Stimulated activated CD4-positive, alpha-beta T cell treated with anti-CD3 and anti-CD28 coated beads, Interleukin-4, amount 100 ng/mL, for 1 hour (primary cell): ENCODE data around the gene OR5A2.
"Not testable (repeated sequence)": the region's sequence is repeated elsewhere in the genome, so short reads cannot be mapped to it uniquely, and the experiment has no call there.

Experiments used
- DNase-seq: peaks from one replicate; pipeline ENCODE4 v3.0.0-alpha.2; 2020

The OR5A2 gene

GRCh38 chr11:59426361-59427067, at the start of gene OR5A2:
Gene OR5A2 (minus strand): TSS chr11:59426413. CDS start chr11:59422953, 3,460 bp downstream.
- DNase-seq = no peak

GRCh38 chr11:59475176-59475575, 49.0 kb upstream of the OR5A2 start:
- no peak for DNase-seq

GRCh38 chr11:59473015-59473414, 46.8 kb upstream of the OR5A2 start, which contains the start of gene OR4D10:
Gene OR4D10 (plus strand): TSS chr11:59473315. CDS start chr11:59477430, 4,115 bp downstream.
- DNase-seq = no peak

- no peak for DNase-seq
Observed at GRCh38 chr11:59463190-59463641, 37.0 kb upstream of the OR5A2 start.

GRCh38 chr11:59459916-59460315, 33.7 kb upstream of the OR5A2 start:
- DNase-seq = no peak

- DNase-seq = no peak
Observed at GRCh38 chr11:59456661-59457060, 30.4 kb upstream of the OR5A2 start, which contains the start of gene OR4D6. Gene OR4D6 (plus strand): TSS chr11:59456961. CDS start chr11:59456961, 0 bp downstream.

GRCh38 chr11:59448484-59448883, 22.3 kb upstream of the OR5A2 start:
- DNase-seq = no peak

- DNase-seq = not testable (repeated sequence)
Observed at GRCh38 chr11:59445624-59446023, 19.4 kb upstream of the OR5A2 start.

- no peak for DNase-seq
Observed at GRCh38 chr11:59437770-59438169, 11.6 kb upstream of the OR5A2 start.

GRCh38 chr11:59436169-59436568, 10.0 kb upstream of the OR5A2 start, which contains the start of gene OR5A1:
Gene OR5A1 (plus strand): TSS chr11:59436469. CDS start chr11:59443169, 6,700 bp downstream.
- no peak for DNase-seq

- no peak for DNase-seq
Observed at GRCh38 chr11:59429924-59430516, 3.8 kb upstream of the OR5A2 start.

- DNase-seq = no peak
Observed at GRCh38 chr11:59427068-59427382, 812 bp upstream of the OR5A2 start.

GRCh38 chr11:59425131-59425530, 1.1 kb downstream of the OR5A2 start:
- no peak for DNase-seq

GRCh38 chr11:59423835-59424234, 2.4 kb downstream of the OR5A2 start:
- no peak for DNase-seq

- DNase-seq = no peak
Observed at GRCh38 chr11:59418156-59418555, 8.1 kb downstream of the OR5A2 start.

- DNase-seq = no peak
Observed at GRCh38 chr11:59417023-59417422, 9.2 kb downstream of the OR5A2 start.

GRCh38 chr11:59416613-59417012, 9.6 kb downstream of the OR5A2 start:
- no peak for DNase-seq

GRCh38 chr11:59415111-59415510, 11.1 kb downstream of the OR5A2 start:
- DNase-seq = no peak

- DNase-seq = no peak
Observed at GRCh38 chr11:59413646-59414045, 12.6 kb downstream of the OR5A2 start.

- no peak for DNase-seq
Observed at GRCh38 chr11:59403546-59403945, 22.7 kb downstream of the OR5A2 start.

- no peak for DNase-seq
Observed at GRCh38 chr11:59401262-59401552, 25.0 kb downstream of the OR5A2 start.

- DNase-seq = no peak
Observed at GRCh38 chr11:59400461-59401261, 25.6 kb downstream of the OR5A2 start.

GRCh38 chr11:59394186-59394585, 32.0 kb downstream of the OR5A2 start:
- no peak for DNase-seq
